GM12878 (cell line): ENCODE data around the gene COL24A1. TPM values are rescaled to one million over a fixed set of nuclear protein-coding genes. Genes with fewer than 3 reads are reported as not detected.

Experiments
- ATAC-seq: fragments of 200-7000 bp; cut with Tn5 transposase; 3 replicates; pipeline ENCODE4 v1.9.1; 2020; ENCODE audit warnings: mild to moderate bottlenecking, moderate library complexity
- BruUV-seq: library from RNA; stranded (reverse); fragments of 400-500 nt; replicated peaks from 2 replicates; lab custom pipeline; 2021; lab: Mats Ljungman, UMichigan
- CTCF ChIA-PET: fragments of 300-600 bp; sonication (Branson Sonifier 250); formaldehyde crosslinking; extraction: SDS; loops from one replicate; lab custom pipeline; 2021; ENCODE audit warnings: inconsistent platforms; lab: Yijun Ruan, JAX
- POLR2A ChIA-PET: fragments of 350-600 bp; formaldehyde crosslinking; extraction: SDS; loops from one replicate; lab custom pipeline; 2021; ENCODE audit warnings: inconsistent platforms; lab: Charles Lee
- RAD21 ChIA-PET: fragments of 300-600 bp; sonication (Branson Sonifier 250); formaldehyde crosslinking; loops from one replicate; lab custom pipeline; 2023; ENCODE audit warnings: antibody characterized with exemption; ENCODE audit not compliant: unreplicated experiment; lab: Charles Lee
- SMC1A ChIA-PET: fragments of 300-600 bp; sonication (Branson Sonifier 250); formaldehyde crosslinking; loops from one replicate; lab custom pipeline; 2023; ENCODE audit not compliant: unreplicated experiment, uncharacterized antibody; lab: Charles Lee
- DNase-seq: peaks from one replicate; pipeline ENCODE4 v3.0.0-alpha.2; 2011; ENCODE audit warnings: low read depth, low spot score
- FAIRE-seq: peaks from 3 replicates; lab custom pipeline; 2011; peaks lifted over from hg19 to GRCh38; lab: Jason Lieb, UNC
- H2AFZ ChIP-seq: 2 replicates; pipeline ENCODE4 v1.6.0; 2011; ENCODE audit warnings: low read depth, low read length, control low read depth; ENCODE audit not compliant: control insufficient read depth
- H3K27ac ChIP-seq: 2 replicates; pipeline ENCODE4 v1.5.1; 2011; ENCODE audit warnings: control low read depth; ENCODE audit not compliant: control insufficient read depth, insufficient read depth
- H3K27me3 ChIP-seq, 2 experiments: replicated peaks in 1 of 2; 2 replicates each; pipeline versions ENCODE4 v1.6.0 to v1.6.1; 2011; ENCODE audit warnings: low read length in 1 of 2; ENCODE audit not compliant: control insufficient read depth in 2 of 2, insufficient read depth in 2 of 2
- H3K36me3 ChIP-seq, 2 experiments: 2 replicates each; pipeline ENCODE4 v1.5.1; 2011; ENCODE audit warnings: low read length in 1 of 2; ENCODE audit not compliant: control insufficient read depth in 2 of 2, insufficient read depth in 2 of 2
- H3K4me1 ChIP-seq: 2 replicates; pipeline ENCODE4 v1.6.1; 2011; ENCODE audit warnings: mild to moderate bottlenecking, low read length, moderate library complexity, mixed read lengths; ENCODE audit not compliant: control insufficient read depth, insufficient read depth
- H3K4me2 ChIP-seq: 2 replicates; pipeline ENCODE4 v1.6.0; 2011; ENCODE audit warnings: control low read depth; ENCODE audit not compliant: control insufficient read depth, insufficient read depth
- H3K4me3 ChIP-seq: fragments of 200-600 bp; sonication (generic); 2 replicates; pipeline ENCODE4 v1.5.1; 2016
- H3K79me2 ChIP-seq: 2 replicates; pipeline ENCODE4 v1.6.0; 2011; ENCODE audit warnings: low read length; ENCODE audit not compliant: control insufficient read depth, insufficient read depth
- H3K9ac ChIP-seq: 2 replicates; pipeline ENCODE4 v1.8.0; 2011; ENCODE audit warnings: low read length, control low read depth, mixed read lengths; ENCODE audit not compliant: control insufficient read depth, insufficient read depth
- H3K9me3 ChIP-seq: replicated peaks from 3 replicates; pipeline ENCODE4 v1.5.1; 2011; ENCODE audit warnings: mild to moderate bottlenecking, low read length; ENCODE audit not compliant: control insufficient read depth, insufficient read depth
- H4K20me1 ChIP-seq: 2 replicates; pipeline ENCODE4 v1.6.0; 2011; ENCODE audit not compliant: control insufficient read depth, insufficient read depth
- EED ChIP-seq: sonication (generic); IDR thresholded peaks from 2 replicates; pipeline ENCODE4 v1.6.1; 2016; ENCODE audit warnings: antibody characterized with exemption, low read depth
- EGR1 ChIP-seq, 2 experiments: IDR thresholded peaks; 1 replicate in 1 of 2; 2 replicates in 1 of 2; pipeline ENCODE4 v1.6.1; 2011 to 2012; ENCODE audit warnings: low read depth in 2 of 2, low read length in 2 of 2, borderline replicate concordance in 1 of 2, mild to moderate bottlenecking in 1 of 2, moderate library complexity in 1 of 2
- NBN ChIP-seq: fragments of 450-650 bp; IDR thresholded peaks from 2 replicates; pipeline ENCODE4 v1.6.1; 2016
- RAD21 ChIP-seq: IDR thresholded peaks from 2 replicates; pipeline ENCODE4 v1.6.1; 2011; ENCODE audit warnings: mild to moderate bottlenecking, low read depth, low read length, moderate library complexity; ENCODE audit not compliant: insufficient read depth
- RUNX3 ChIP-seq: IDR thresholded peaks from 2 replicates; pipeline ENCODE4 v1.6.1; 2012; ENCODE audit warnings: low read length, inconsistent platforms
- SMC3 ChIP-seq: IDR thresholded peaks from 2 replicates; pipeline ENCODE4 v1.6.1; 2011; ENCODE audit warnings: low read length, improper control_type of control experiment, borderline replicate concordance
- SREBF2 ChIP-seq: IDR thresholded peaks from 2 replicates; pipeline ENCODE4 v1.6.1; 2012; ENCODE audit warnings: mild to moderate bottlenecking, low read length
- ZBED1 ChIP-seq: IDR thresholded peaks from 2 replicates; pipeline ENCODE4 v1.6.1; 2016; ENCODE audit warnings: borderline replicate concordance
- ZNF622 ChIP-seq: fragments of 450-650 bp; IDR thresholded peaks from 2 replicates; pipeline ENCODE4 v1.6.1; 2017; ENCODE audit warnings: mild to moderate bottlenecking, inconsistent platforms
- WGBS: methylation state at CpG from one replicate; pipeline ENCODE4 v1.1.6; 2016; ENCODE audit warnings: low lambda C conversion rate; ENCODE audit not compliant: insufficient replicate concordance, insufficient coverage; ENCODE audit errors: missing lambda C conversion rate; 5-methylcytosine and 5-hydroxymethylcytosine counted together
- in situ Hi-C: fragments of 300-500 bp; cut with MboI; formaldehyde crosslinking; loops from 9 replicates; pipeline ENCODE4 v1.14.3; 2018; ENCODE audit warnings: mixed read lengths
- intact Hi-C: fragments of 100-400 bp; cut with micrococcal nuclease; formaldehyde crosslinking; loops from one replicate; pipeline ENCODE4 v1.14.2; 2022; ENCODE audit not compliant: unreplicated experiment
- polyA plus RNA-seq, 11 experiments: library from polyadenylated mRNA; depleted of rRNA in 4 of 11; unstranded in 6 of 11; stranded (reverse) in 5 of 11; fragments of >200 nt; fragmentation: Nextera tagmentation in 4 of 11; fragmentation: Illumina TruSeq in 1 of 11; extraction: Ambion mirVana in 4 of 11; extraction: Trizol in 1 of 11; gene quantifications; 1 replicate in 1 of 11; 2 replicates in 10 of 11; pipeline versions ENCODE4 v1.2.1 to v1.2.3, GENCODE V29; 2011 to 2016; ENCODE audit warnings: inconsistent platforms in 2 of 11, missing spikeins in 2 of 11, low read depth in 1 of 11
- total RNA-seq, 4 experiments: library from RNA; depleted of rRNA in 3 of 4; stranded (reverse); fragments of >200 nt in 3 of 4; fragmentation: Illumina TruSeq in 1 of 4; extraction: Trizol in 1 of 4; gene quantifications; 2 replicates each; pipeline versions ENCODE4 v1.2.1 to v1.2.3, GENCODE V29; 2013 to 2021
- TF ChIP-seq, protein P1 (sequence below), 3 experiments: IDR thresholded peaks in 2 of 3; conservative IDR thresholded peaks in 1 of 3; 2 replicates each; pipeline ENCODE4 v1.5.1; 2011; ENCODE audit warnings: low read depth in 3 of 3, low read length in 3 of 3, mild to moderate bottlenecking in 3 of 3, control low read depth in 2 of 3, moderate library complexity in 2 of 3, inconsistent platforms in 1 of 3, mixed read lengths in 1 of 3; ENCODE audit not compliant: control insufficient read depth in 2 of 3, insufficient read depth in 1 of 3; ENCODE audit errors: extremely low read depth in 1 of 3
- TF ChIP-seq, protein P2 (sequence below): IDR thresholded peaks from 2 replicates; pipeline ENCODE4 v1.6.1; 2011; ENCODE audit warnings: borderline replicate concordance, low read depth, mild to moderate bottlenecking, moderate library complexity, low read length; ENCODE audit not compliant: insufficient read depth, poor library complexity, severe bottlenecking
- TF ChIP-seq, protein P3 (sequence below): fragments of 450-650 bp; IDR thresholded peaks from 2 replicates; pipeline ENCODE4 v1.6.1; 2017; ENCODE audit warnings: mild to moderate bottlenecking
- TF ChIP-seq, protein P4 (sequence below): IDR thresholded peaks from 2 replicates; pipeline ENCODE4 v1.6.1; 2011; ENCODE audit warnings: low read depth, mild to moderate bottlenecking, low read length, moderate library complexity, borderline replicate concordance; ENCODE audit errors: extremely low read depth
- TF ChIP-seq, protein P5 (sequence below): fragments of 450-650 bp; IDR thresholded peaks from 2 replicates; pipeline ENCODE4 v1.6.1; 2017; ENCODE audit warnings: borderline replicate concordance

Gene COL24A1
- total and polyA plus RNA-seq, 10 of the 15 experiments (the other 5 are each of a cell fraction or from before 2014, with no cell fraction given) = 0.19 to 4.1 (median 2.0) TPM

DNA sequence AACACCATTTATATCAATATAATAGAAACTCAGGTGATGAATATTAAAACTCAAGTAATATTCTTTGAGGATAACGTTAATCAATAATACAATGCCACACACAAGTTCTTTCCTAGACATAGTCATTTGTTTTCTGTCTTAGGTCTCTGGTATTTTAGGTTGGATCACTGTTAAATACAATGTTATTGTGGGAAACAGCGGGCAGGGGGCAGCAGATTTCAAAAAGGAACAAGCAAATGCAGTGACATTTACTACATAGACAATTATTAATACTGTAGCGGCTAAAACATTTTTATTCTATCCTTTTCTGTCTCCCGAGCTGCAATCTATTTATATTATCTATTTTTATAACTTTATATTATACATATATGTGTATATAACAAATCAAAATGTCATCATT lies 261.9 kb downstream of the COL24A1 start:
- no peaks in the 10 kb centered on the region for H3K9me3 ChIP-seq
- 21% methylated on average over 4 of the region's 4 CpGs for WGBS
- BruUV-seq = no TSS peak
- in situ Hi-C loops = loop anchor here (5.0 kb wide), 1 partner anchor 123 kb away; no protein-coding TSS in a partner anchor
- no peak overlapping the region for H3K4me2 ChIP-seq
- POLR2A ChIA-PET = no interaction called here
- SMC1A ChIA-PET = interaction anchor here (1.8 to 3.2 kb wide), 2 partner anchors 9 to 123 kb away, joined by 8 to 30 read pairs; no protein-coding TSS in a partner anchor
- ATAC-seq (peak; percentile 76), FAIRE-seq (peak; percentile 78), DNase-seq (peak; percentile 3)
- intact Hi-C loops = loop anchor here (1.0 kb wide), 1 partner anchor 124 kb away; no protein-coding TSS in a partner anchor
- RAD21 ChIA-PET = interaction anchor here (0.7 to 1.1 kb wide), 5 partner anchors 16 to 148 kb away, joined by 3 to 11 read pairs (median 3); no protein-coding TSS in a partner anchor
- no peak overlapping the region for H3K4me3 ChIP-seq
- no peaks in the 10 kb centered on the region for H4K20me1 ChIP-seq
- H3K79me2 ChIP-seq = no peaks in the 10 kb centered on the region
- CTCF ChIA-PET = interaction anchor here (0.8 to 2.5 kb wide), 3 partner anchors 9 to 124 kb away, joined by 3 to 54 read pairs (median 8); no protein-coding TSS in a partner anchor
- H3K27ac ChIP-seq = no peak overlapping the region
- H3K27me3 ChIP-seq = no peaks in the 10 kb centered on the region
- no peak overlapping the region for H3K9ac ChIP-seq
- H3K36me3 ChIP-seq = no peaks in the 10 kb centered on the region; a peak in 1 of 4 replicates
- no peak overlapping the region for H2AFZ ChIP-seq
- no peaks in the 10 kb centered on the region for H3K4me1 ChIP-seq
- TF ChIP-seq, protein P1, sequence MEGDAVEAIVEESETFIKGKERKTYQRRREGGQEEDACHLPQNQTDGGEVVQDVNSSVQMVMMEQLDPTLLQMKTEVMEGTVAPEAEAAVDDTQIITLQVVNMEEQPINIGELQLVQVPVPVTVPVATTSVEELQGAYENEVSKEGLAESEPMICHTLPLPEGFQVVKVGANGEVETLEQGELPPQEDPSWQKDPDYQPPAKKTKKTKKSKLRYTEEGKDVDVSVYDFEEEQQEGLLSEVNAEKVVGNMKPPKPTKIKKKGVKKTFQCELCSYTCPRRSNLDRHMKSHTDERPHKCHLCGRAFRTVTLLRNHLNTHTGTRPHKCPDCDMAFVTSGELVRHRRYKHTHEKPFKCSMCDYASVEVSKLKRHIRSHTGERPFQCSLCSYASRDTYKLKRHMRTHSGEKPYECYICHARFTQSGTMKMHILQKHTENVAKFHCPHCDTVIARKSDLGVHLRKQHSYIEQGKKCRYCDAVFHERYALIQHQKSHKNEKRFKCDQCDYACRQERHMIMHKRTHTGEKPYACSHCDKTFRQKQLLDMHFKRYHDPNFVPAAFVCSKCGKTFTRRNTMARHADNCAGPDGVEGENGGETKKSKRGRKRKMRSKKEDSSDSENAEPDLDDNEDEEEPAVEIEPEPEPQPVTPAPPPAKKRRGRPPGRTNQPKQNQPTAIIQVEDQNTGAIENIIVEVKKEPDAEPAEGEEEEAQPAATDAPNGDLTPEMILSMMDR (IDR thresholded peaks at IDR 0.05 in 2 of 3, conservative IDR thresholded peaks at IDR 0.05 in 1 of 3; ENCODE audit: control insufficient read depth in 2 of 3, extremely low read depth in 1 of 3, insufficient read depth in 1 of 3, low read depth in 3 of 3, low read length in 3 of 3) = peak; percentile 44 to 50 (median 48); a peak in 5 of 6 replicates
- TF ChIP-seq EGR1 (IDR thresholded peaks at IDR 0.05; ENCODE audit: borderline replicate concordance in 1 of 2, low read depth in 2 of 2, low read length in 2 of 2) (no peak), SMC3 (peak; percentile 68; the same call in 1 of the 2 replicates), SREBF2 (no peak), RUNX3 (peak; percentile 14; the same call in 1 of the 2 replicates), EED (no peak), NBN (no peak), ZNF622 (no peak), RAD21 (peak; percentile 65), ZBED1 (no peak)
- TF ChIP-seq, protein P2, sequence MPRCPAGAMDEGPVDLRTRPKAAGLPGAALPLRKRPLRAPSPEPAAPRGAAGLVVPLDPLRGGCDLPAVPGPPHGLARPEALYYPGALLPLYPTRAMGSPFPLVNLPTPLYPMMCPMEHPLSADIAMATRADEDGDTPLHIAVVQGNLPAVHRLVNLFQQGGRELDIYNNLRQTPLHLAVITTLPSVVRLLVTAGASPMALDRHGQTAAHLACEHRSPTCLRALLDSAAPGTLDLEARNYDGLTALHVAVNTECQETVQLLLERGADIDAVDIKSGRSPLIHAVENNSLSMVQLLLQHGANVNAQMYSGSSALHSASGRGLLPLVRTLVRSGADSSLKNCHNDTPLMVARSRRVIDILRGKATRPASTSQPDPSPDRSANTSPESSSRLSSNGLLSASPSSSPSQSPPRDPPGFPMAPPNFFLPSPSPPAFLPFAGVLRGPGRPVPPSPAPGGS = no peak
- TF ChIP-seq, protein P3, sequence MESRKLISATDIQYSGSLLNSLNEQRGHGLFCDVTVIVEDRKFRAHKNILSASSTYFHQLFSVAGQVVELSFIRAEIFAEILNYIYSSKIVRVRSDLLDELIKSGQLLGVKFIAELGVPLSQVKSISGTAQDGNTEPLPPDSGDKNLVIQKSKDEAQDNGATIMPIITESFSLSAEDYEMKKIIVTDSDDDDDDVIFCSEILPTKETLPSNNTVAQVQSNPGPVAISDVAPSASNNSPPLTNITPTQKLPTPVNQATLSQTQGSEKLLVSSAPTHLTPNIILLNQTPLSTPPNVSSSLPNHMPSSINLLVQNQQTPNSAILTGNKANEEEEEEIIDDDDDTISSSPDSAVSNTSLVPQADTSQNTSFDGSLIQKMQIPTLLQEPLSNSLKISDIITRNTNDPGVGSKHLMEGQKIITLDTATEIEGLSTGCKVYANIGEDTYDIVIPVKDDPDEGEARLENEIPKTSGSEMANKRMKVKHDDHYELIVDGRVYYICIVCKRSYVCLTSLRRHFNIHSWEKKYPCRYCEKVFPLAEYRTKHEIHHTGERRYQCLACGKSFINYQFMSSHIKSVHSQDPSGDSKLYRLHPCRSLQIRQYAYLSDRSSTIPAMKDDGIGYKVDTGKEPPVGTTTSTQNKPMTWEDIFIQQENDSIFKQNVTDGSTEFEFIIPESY = no peak
- TF ChIP-seq, protein P4, sequence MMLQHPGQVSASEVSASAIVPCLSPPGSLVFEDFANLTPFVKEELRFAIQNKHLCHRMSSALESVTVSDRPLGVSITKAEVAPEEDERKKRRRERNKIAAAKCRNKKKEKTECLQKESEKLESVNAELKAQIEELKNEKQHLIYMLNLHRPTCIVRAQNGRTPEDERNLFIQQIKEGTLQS = no peak
- TF ChIP-seq, protein P5, sequence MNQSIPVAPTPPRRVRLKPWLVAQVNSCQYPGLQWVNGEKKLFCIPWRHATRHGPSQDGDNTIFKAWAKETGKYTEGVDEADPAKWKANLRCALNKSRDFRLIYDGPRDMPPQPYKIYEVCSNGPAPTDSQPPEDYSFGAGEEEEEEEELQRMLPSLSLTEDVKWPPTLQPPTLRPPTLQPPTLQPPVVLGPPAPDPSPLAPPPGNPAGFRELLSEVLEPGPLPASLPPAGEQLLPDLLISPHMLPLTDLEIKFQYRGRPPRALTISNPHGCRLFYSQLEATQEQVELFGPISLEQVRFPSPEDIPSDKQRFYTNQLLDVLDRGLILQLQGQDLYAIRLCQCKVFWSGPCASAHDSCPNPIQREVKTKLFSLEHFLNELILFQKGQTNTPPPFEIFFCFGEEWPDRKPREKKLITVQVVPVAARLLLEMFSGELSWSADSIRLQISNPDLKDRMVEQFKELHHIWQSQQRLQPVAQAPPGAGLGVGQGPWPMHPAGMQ = no peak
